ENCODE data around the gene MRPL27. TPM values are rescaled to one million over a fixed set of nuclear protein-coding genes. Genes with fewer than 3 reads are reported as not detected.

Gene MRPL27
- total RNA-seq, 4 donors from 2014 or later: 52.1 to 56.0 (median 53.3) TPM

GRCh38 chr17:50397111-50397918 is 24.3 kb upstream of the MRPL27 start, which contains the start of gene LRRC59:
LRRC59 (minus strand) TSS chr17:50397523; CDS start chr17:50397317, 206 bp downstream.
- intact Hi-C loops (cut with DNase I; ENCODE audit: low total_unique reads): no loop called here
- peak within 1 kb of the TSS; percentile 77 for H3K4me3 ChIP-seq (ENCODE audit: low read depth, poor library complexity, severe bottlenecking)
- 0 to 1% methylated on average over 28 to 61 of the region's 70 CpGs for WGBS, 2 donors
- TF ChIP-seq CTCF (IDR thresholded peaks at IDR 0.05) (peak in 1 of 3 donors; percentile 79), POLR2A (IDR thresholded peaks at IDR 0.05) (no peak)
- peak; percentile 84 to 97 for DNase-seq (ENCODE audit: low spot score in 2 of 2)

GRCh38 chr17:50396261-50397110 is 23.5 kb upstream of the MRPL27 start:
- peak overlapping the region; percentile 77 for H3K4me3 ChIP-seq (ENCODE audit: low read depth, poor library complexity, severe bottlenecking)
- intact Hi-C loops (cut with DNase I; ENCODE audit: low total_unique reads): no loop called here
- WGBS, 2 donors: 2% methylated on average over 30 of the region's 30 CpGs
- TF ChIP-seq CTCF (IDR thresholded peaks at IDR 0.05) (no peak), POLR2A (IDR thresholded peaks at IDR 0.05) (no peak)
- peak; percentile 35 to 88 for DNase-seq (ENCODE audit: low spot score in 2 of 2)

- intact Hi-C loops (cut with DNase I; ENCODE audit: low total_unique reads): no loop called here
- WGBS, 2 donors: 17 to 28% methylated on average over 3 of the region's 3 CpGs
- TF ChIP-seq POLR2A (IDR thresholded peaks at IDR 0.05): no peak
- no peak for TF ChIP-seq CTCF (IDR thresholded peaks at IDR 0.05)
- no peak overlapping the region for H3K4me3 ChIP-seq (ENCODE audit: low read depth, poor library complexity, severe bottlenecking)
- no peak for DNase-seq (ENCODE audit: low spot score in 2 of 2)
These were observed 21.7 kb upstream of the MRPL27 start for GRCh38 chr17:50394711-50395110.

GRCh38 chr17:50393700-50394099 is 20.7 kb upstream of the MRPL27 start:
- no peak for DNase-seq (ENCODE audit: low spot score in 2 of 2)
- intact Hi-C loops (cut with DNase I; ENCODE audit: low total_unique reads): no loop called here
- no peak for TF ChIP-seq POLR2A (IDR thresholded peaks at IDR 0.05)
- TF ChIP-seq CTCF (IDR thresholded peaks at IDR 0.05): no peak
- WGBS, 2 donors: 92 to 93% methylated on average over 5 of the region's 5 CpGs
- no peak overlapping the region for H3K4me3 ChIP-seq (ENCODE audit: low read depth, poor library complexity, severe bottlenecking)

GRCh38 chr17:50392621-50393020 is 19.6 kb upstream of the MRPL27 start:
- WGBS, 2 donors: 82% methylated on average over 6 of the region's 6 CpGs
- no peak for DNase-seq (ENCODE audit: low spot score in 2 of 2)
- TF ChIP-seq CTCF (IDR thresholded peaks at IDR 0.05) (no peak), POLR2A (IDR thresholded peaks at IDR 0.05) (no peak)
- intact Hi-C loops (cut with DNase I; ENCODE audit: low total_unique reads): no loop called here
- no peak overlapping the region for H3K4me3 ChIP-seq (ENCODE audit: low read depth, poor library complexity, severe bottlenecking)

Measured in lower leg skin (tissue), 4 donors.